HG03520 (cell line): ENCODE data around the gene CCM2L.

ENCODE experiments used
- ATAC-seq: cut with Tn5 transposase; IDR thresholded peaks from one replicate; pipeline ENCODE4 v1.9.1; 2021; ENCODE audit warnings: mild to moderate bottlenecking, moderate library complexity; ENCODE audit not compliant: unreplicated experiment

CCM2L gene

GRCh38 chr20:31991339-31991705 lies 18.9 kb upstream of the CCM2L start:
- no peak for ATAC-seq

- ATAC-seq = no peak
Measured at GRCh38 chr20:31992086-31992485, 18.2 kb upstream of the CCM2L start.

GRCh38 chr20:31996996-31997395 lies 13.2 kb upstream of the CCM2L start:
- ATAC-seq = no peak

- ATAC-seq = no peak
Measured at GRCh38 chr20:31998246-31998645, 12.0 kb upstream of the CCM2L start.

GRCh38 chr20:32003325-32003724 lies 6.9 kb upstream of the CCM2L start:
- ATAC-seq = no peak

- ATAC-seq = no peak
Measured at GRCh38 chr20:32004963-32005362, 5.3 kb upstream of the CCM2L start.

GRCh38 chr20:32006053-32006452 lies 4.2 kb upstream of the CCM2L start:
- no peak for ATAC-seq

- no peak for ATAC-seq
Measured at GRCh38 chr20:32006841-32007786, 3.1 kb upstream of the CCM2L start.

GRCh38 chr20:32007787-32008616 lies 2.2 kb upstream of the CCM2L start:
- ATAC-seq = no peak

GRCh38 chr20:32009564-32009963 lies 674 bp upstream of the CCM2L start:
- ATAC-seq = no peak

- no peak for ATAC-seq
Measured at GRCh38 chr20:32010666-32011065, 428 bp downstream of the CCM2L start.

GRCh38 chr20:32012159-32012688 lies 2.0 kb downstream of the CCM2L start:
- no peak for ATAC-seq

- no peak for ATAC-seq
Measured at GRCh38 chr20:32013326-32013725, 3.1 kb downstream of the CCM2L start.

GRCh38 chr20:32017711-32018251 lies 7.5 kb downstream of the CCM2L start:
- ATAC-seq = no peak

- no peak for ATAC-seq
Measured at GRCh38 chr20:32018269-32019155, 8.3 kb downstream of the CCM2L start.

GRCh38 chr20:32019156-32019510 lies 8.9 kb downstream of the CCM2L start:
- no peak for ATAC-seq

GRCh38 chr20:32019563-32020463 lies 9.6 kb downstream of the CCM2L start:
- ATAC-seq = no peak

GRCh38 chr20:32021091-32021490 lies 10.9 kb downstream of the CCM2L start:
- ATAC-seq = no peak

GRCh38 chr20:32024683-32025295 lies 14.6 kb downstream of the CCM2L start:
- ATAC-seq = no peak
